ENCODE measurements around the gene HEATR3. TPM values are rescaled to one million over a fixed set of nuclear protein-coding genes. Genes with fewer than 3 reads are reported as not detected.

HEATR3 gene
- total and polyA plus RNA-seq, 2 of the 13 experiments (the other 11 are each of a cell fraction or from before 2014, with no cell fraction given): 22.4 to 52.4 TPM

DNA sequence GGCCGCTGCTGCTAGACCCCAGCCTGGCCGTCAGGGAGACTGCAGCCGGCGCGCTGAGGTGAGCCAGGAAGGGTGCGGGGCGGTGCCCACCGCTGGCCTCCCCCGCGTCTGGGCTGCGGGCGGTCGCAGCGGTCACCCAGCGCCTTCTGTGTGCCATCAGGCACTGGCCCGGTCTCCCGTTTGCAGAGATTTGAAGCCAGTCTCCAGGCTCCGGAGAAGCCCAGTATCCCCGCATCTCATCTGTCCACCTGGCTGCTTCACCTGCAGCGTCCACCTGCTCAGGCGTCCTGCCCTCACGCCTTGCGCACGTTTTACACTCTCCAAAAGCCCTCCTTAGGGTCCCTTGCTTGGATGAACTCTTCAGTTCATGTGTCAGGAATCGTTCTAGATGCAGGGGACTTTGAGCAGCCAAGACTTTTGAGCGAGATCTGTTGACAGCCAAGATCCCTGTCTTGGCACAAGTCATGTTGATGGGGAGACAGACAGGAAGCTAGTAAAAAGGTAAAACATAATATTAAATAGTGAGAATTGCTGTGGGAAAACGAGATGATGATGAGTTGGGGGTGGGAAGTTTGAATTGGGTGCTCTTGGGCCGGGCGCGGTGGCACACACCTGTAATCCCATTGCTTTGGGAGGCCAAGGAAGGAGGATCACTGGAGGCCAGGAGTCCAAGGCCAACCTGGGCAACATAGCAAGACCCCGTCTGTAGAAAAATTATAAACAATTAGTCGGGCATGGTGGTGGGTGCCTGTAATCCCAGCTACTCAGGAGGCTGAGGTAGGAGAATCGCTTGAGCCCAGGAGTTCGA lies 916 bp downstream of the HEATR3 start:
- Histone ChIP-seq H3K4me3 (replicated peaks in 1 of 3; ENCODE audit: insufficient read depth in 1 of 3, low read depth in 2 of 3, low read length in 3 of 3) (peak overlapping the region; percentile 75 to 99 (median 79)), H3K9me3 (ENCODE audit: low read length) (no peaks in the 10 kb centered on the region), H3K27ac (ENCODE audit: extremely low read length, insufficient read depth, low read length) (peak overlapping the region; percentile 95), H3K27me3 (ENCODE audit: control insufficient read depth in 1 of 2, insufficient read depth in 2 of 2, low read length in 2 of 2) (no peaks in the 10 kb centered on the region; a peak in 1 of 5 replicates), H4K20me1 (ENCODE audit: insufficient read depth, low read length) (no peaks in the 10 kb centered on the region; the same call in none of the 2 replicates), H3K79me2 (ENCODE audit: insufficient read depth, low read length) (peaks cover 19% of the 10 kb centered on the region), H3K36me3 (replicated peaks in 1 of 2; ENCODE audit: control insufficient read depth in 1 of 2, insufficient read depth in 2 of 2, low read length in 2 of 2) (peaks cover 11 to 17% of the 10 kb centered on the region in 2 experiments), H3K9ac (ENCODE audit: insufficient read depth, low read depth, low read length) (peak overlapping the region; percentile 95), H3K4me2 (ENCODE audit: low read depth, low read length) (peak overlapping the region; percentile 100), H3K4me1 (ENCODE audit: insufficient read depth, low read length) (peaks cover 32% of the 10 kb centered on the region), H2AFZ (ENCODE audit: low read length) (no peak overlapping the region)
- in situ Hi-C loops (cut with HindIII; ENCODE audit: extremely low pct_ligation_motif_present, low pct_unique_long_range_greater_than_20kb) (no loop called here), intact Hi-C loops (cut with micrococcal nuclease; ENCODE audit: unreplicated experiment) (loop anchor here (1.0 kb wide), 3 partner anchors 42 to 144 kb away; no protein-coding TSS in a partner anchor)
- WGBS (ENCODE audit: low lambda C conversion rate): 33% methylated on average over 15 of the region's 34 CpGs
- ChIA-PET CTCF (ENCODE audit: low intra/inter-chr PET ratio, low total read pairs) (interaction anchor here (2.3 kb wide), 1 partner anchor 42 kb away, joined by 11 read pairs; the partner anchor contains the start of gene CNEP1R1), POLR2A (interaction anchor here (1.0 to 2.4 kb wide), 14 partner anchors 11 to 144 kb away, joined by 3 to 24 read pairs (median 7); partner anchors contain the start of gene CNEP1R1)
- TSS peak; percentile 48 for BruUV-seq (replicated peaks)
- no peak for ATAC-seq
- FAIRE-seq: no peak
- no peak for DNase-seq (ENCODE audit: low spot score)
- TF ChIP-seq ZSCAN25 (CRISPR knock-in tag; IDR thresholded peaks at IDR 0.05): peak; percentile 89; the same call in 1 of the 2 replicates
- TF ChIP-seq ZNF879 (CRISPR knock-in tag; IDR thresholded peaks at IDR 0.05): peak; percentile 92; the same call in 1 of the 2 replicates
- no peak for TF ChIP-seq SOX6 (IDR thresholded peaks at IDR 0.05)
- TF ChIP-seq SOX6 (CRISPR knock-in tag; IDR thresholded peaks at IDR 0.05): no peak
- TF ChIP-seq, protein P1, sequence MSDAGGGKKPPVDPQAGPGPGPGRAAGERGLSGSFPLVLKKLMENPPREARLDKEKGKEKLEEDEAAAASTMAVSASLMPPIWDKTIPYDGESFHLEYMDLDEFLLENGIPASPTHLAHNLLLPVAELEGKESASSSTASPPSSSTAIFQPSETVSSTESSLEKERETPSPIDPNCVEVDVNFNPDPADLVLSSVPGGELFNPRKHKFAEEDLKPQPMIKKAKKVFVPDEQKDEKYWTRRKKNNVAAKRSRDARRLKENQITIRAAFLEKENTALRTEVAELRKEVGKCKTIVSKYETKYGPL (CRISPR knock-in tag; IDR thresholded peaks at IDR 0.05): 0 out of 2 replicates have a peak, but pooled peaks have one; percentile 12
- peak; percentile 19 for TF ChIP-seq XRCC5 (optimal IDR thresholded peaks at IDR 0.05; ENCODE audit: low read length)
- 0 out of 2 replicates have a peak, but pooled peaks have one; percentile 60 for TF ChIP-seq KLF12 (CRISPR knock-in tag; IDR thresholded peaks at IDR 0.05; ENCODE audit: borderline replicate concordance)
- TF ChIP-seq, protein P2, sequence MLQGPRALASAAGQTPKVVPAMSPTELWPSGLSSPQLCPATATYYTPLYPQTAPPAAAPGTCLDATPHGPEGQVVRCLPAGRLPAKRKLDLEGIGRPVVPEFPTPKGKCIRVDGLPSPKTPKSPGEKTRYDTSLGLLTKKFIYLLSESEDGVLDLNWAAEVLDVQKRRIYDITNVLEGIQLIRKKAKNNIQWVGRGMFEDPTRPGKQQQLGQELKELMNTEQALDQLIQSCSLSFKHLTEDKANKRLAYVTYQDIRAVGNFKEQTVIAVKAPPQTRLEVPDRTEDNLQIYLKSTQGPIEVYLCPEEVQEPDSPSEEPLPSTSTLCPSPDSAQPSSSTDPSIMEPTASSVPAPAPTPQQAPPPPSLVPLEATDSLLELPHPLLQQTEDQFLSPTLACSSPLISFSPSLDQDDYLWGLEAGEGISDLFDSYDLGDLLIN (CRISPR knock-in tag; IDR thresholded peaks at IDR 0.05; ENCODE audit: borderline replicate concordance): peak; percentile 15; the same call in 1 of the 2 replicates
- peak; percentile 23; the same call in 1 of the 2 replicates for TF ChIP-seq ZNF335 (CRISPR knock-in tag; IDR thresholded peaks at IDR 0.05)
- TF ChIP-seq, protein P3, sequence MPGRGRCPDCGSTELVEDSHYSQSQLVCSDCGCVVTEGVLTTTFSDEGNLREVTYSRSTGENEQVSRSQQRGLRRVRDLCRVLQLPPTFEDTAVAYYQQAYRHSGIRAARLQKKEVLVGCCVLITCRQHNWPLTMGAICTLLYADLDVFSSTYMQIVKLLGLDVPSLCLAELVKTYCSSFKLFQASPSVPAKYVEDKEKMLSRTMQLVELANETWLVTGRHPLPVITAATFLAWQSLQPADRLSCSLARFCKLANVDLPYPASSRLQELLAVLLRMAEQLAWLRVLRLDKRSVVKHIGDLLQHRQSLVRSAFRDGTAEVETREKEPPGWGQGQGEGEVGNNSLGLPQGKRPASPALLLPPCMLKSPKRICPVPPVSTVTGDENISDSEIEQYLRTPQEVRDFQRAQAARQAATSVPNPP (CRISPR knock-in tag; IDR thresholded peaks at IDR 0.05): 0 out of 2 replicates have a peak, but pooled peaks have one; percentile 33
- no peak for TF ChIP-seq BORCS8-MEF2B (CRISPR knock-in tag; IDR thresholded peaks at IDR 0.05)
- peak; percentile 2; the same call in 1 of the 2 replicates for TF ChIP-seq BRCA1 (CRISPR knock-in tag; IDR thresholded peaks at IDR 0.05)
- peak; percentile 99 for TF ChIP-seq ZNF121 (CRISPR knock-in tag; IDR thresholded peaks at IDR 0.05)
- TF ChIP-seq ZNF589 (CRISPR knock-in tag; conservative IDR thresholded peaks at IDR 0.05): peak; percentile 64; the same call in 1 of the 2 replicates
- TF ChIP-seq, protein P4, sequence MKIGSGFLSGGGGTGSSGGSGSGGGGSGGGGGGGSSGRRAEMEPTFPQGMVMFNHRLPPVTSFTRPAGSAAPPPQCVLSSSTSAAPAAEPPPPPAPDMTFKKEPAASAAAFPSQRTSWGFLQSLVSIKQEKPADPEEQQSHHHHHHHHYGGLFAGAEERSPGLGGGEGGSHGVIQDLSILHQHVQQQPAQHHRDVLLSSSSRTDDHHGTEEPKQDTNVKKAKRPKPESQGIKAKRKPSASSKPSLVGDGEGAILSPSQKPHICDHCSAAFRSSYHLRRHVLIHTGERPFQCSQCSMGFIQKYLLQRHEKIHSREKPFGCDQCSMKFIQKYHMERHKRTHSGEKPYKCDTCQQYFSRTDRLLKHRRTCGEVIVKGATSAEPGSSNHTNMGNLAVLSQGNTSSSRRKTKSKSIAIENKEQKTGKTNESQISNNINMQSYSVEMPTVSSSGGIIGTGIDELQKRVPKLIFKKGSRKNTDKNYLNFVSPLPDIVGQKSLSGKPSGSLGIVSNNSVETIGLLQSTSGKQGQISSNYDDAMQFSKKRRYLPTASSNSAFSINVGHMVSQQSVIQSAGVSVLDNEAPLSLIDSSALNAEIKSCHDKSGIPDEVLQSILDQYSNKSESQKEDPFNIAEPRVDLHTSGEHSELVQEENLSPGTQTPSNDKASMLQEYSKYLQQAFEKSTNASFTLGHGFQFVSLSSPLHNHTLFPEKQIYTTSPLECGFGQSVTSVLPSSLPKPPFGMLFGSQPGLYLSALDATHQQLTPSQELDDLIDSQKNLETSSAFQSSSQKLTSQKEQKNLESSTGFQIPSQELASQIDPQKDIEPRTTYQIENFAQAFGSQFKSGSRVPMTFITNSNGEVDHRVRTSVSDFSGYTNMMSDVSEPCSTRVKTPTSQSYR (CRISPR knock-in tag; IDR thresholded peaks at IDR 0.05; ENCODE audit: borderline replicate concordance): no peak
- 0 out of 2 replicates have a peak, but pooled peaks have one; percentile 9 for TF ChIP-seq ZNF263 (CRISPR knock-in tag; IDR thresholded peaks at IDR 0.05)

Data from HepG2 (cell line).